Activated CD4-positive, alpha-beta T cell treated with anti-CD3 and anti-CD28 coated beads, Interleukin-2, amount 10 ng/mL, durations not matched to agents 7 days and 5 days (primary cell): ENCODE results near the gene FHOD1. TPM values are rescaled to one million over a fixed set of nuclear protein-coding genes. Genes with fewer than 3 reads are reported as not detected.

Experiments used
- CTCF ChIA-PET: fragments of 350-600 bp; sonication (Branson Sonifier 250); formaldehyde crosslinking; loops from one replicate; lab custom pipeline; 2021; ENCODE audit warnings: antibody characterized with exemption; lab: Charles Lee
- POLR2A ChIA-PET: fragments of 350-600 bp; sonication (Branson Sonifier 250); formaldehyde crosslinking; loops from one replicate; lab custom pipeline; 2021; ENCODE audit warnings: antibody characterized with exemption; lab: Charles Lee
- DNase-seq: peaks from one replicate; pipeline ENCODE4 v3.0.0-alpha.2; 2020
- H3K27ac Mint-ChIP-seq: one replicate; pipeline ENCODE4 v1.8.0; 2021; ENCODE audit warnings: mild to moderate bottlenecking, moderate library complexity, mixed read lengths
- H3K27me3 Mint-ChIP-seq: one replicate; pipeline ENCODE4 v1.8.0; 2021; ENCODE audit warnings: mixed read lengths
- H3K36me3 Mint-ChIP-seq: one replicate; pipeline ENCODE4 v1.8.0; 2021; ENCODE audit warnings: low read depth, mixed read lengths
- H3K4me1 Mint-ChIP-seq: one replicate; pipeline ENCODE4 v1.8.0; 2021; ENCODE audit warnings: mixed read lengths
- H3K4me3 Mint-ChIP-seq: one replicate; pipeline ENCODE4 v1.8.0; 2021; ENCODE audit warnings: mild to moderate bottlenecking, moderate library complexity, mixed read lengths
- H3K9me3 Mint-ChIP-seq: one replicate; pipeline ENCODE4 v1.8.0; 2021; ENCODE audit warnings: mixed read lengths
- total RNA-seq, 2 experiments: library from RNA; stranded (reverse); gene quantifications; one replicate each; pipeline ENCODE4 v1.2.3, GENCODE V29; 2021

The FHOD1 gene
- total RNA-seq, 2 experiments from 2014 or later, result 59.2 to 62.0 TPM

- H3K4me3 Mint-ChIP-seq, result no peak overlapping the region
- no peak overlapping the region for H3K27ac Mint-ChIP-seq
- H3K4me1 Mint-ChIP-seq, result peaks cover 10% of the 10 kb centered on the region
- DNase-seq, result no peak
- no peaks in the 10 kb centered on the region for H3K27me3 Mint-ChIP-seq
- no peaks in the 10 kb centered on the region for H3K9me3 Mint-ChIP-seq
- CTCF ChIA-PET, result interaction anchor here (0.6 to 1.8 kb wide), 6 partner anchors 10 to 265 kb away, joined by 3 to 7 read pairs (median 3); no protein-coding TSS in a partner anchor
- POLR2A ChIA-PET, result no interaction called here
- peaks cover 2% of the 10 kb centered on the region for H3K36me3 Mint-ChIP-seq
Observed at GRCh38 chr16:67282447-67282805, 35.1 kb upstream of the FHOD1 start.

GRCh38 chr16:67281536-67282446 lies 34.5 kb upstream of the FHOD1 start:
- no peak for DNase-seq
- CTCF ChIA-PET, result interaction anchor here (0.6 to 1.8 kb wide), 6 partner anchors 11 to 265 kb away, joined by 3 to 7 read pairs (median 3); no protein-coding TSS in a partner anchor
- POLR2A ChIA-PET, result no interaction called here
- no peaks in the 10 kb centered on the region for H3K9me3 Mint-ChIP-seq
- no peaks in the 10 kb centered on the region for H3K27me3 Mint-ChIP-seq
- H3K4me3 Mint-ChIP-seq, result no peak overlapping the region
- peaks cover 4% of the 10 kb centered on the region for H3K36me3 Mint-ChIP-seq
- H3K4me1 Mint-ChIP-seq, result peaks cover 14% of the 10 kb centered on the region
- H3K27ac Mint-ChIP-seq, result no peak overlapping the region

- POLR2A ChIA-PET, result no interaction called here
Observed at GRCh38 chr16:67280090-67281015, 33.1 kb upstream of the FHOD1 start.

GRCh38 chr16:67279296-67280089 lies 32.2 kb upstream of the FHOD1 start, which contains the start of gene PLEKHG4:
Gene PLEKHG4, plus strand, starts transcription at chr16:67279532. Its CDS starts 513 bp downstream, at chr16:67280045.
- ChIA-PET POLR2A (no interaction called here), CTCF (interaction anchor here (0.6 to 1.7 kb wide), 8 partner anchors 9 to 354 kb away, joined by 3 to 10 read pairs (median 5); partner anchors contain the start of genes KCTD19 and LRRC36)
- Mint-ChIP-seq H3K36me3 (peaks cover 13% of the 10 kb centered on the region), H3K4me1 (peaks cover 17% of the 10 kb centered on the region), H3K27ac (peak within 1 kb of the TSS; percentile 89), H3K4me3 (peak within 1 kb of the TSS; percentile 78), H3K27me3 (no peaks in the 10 kb centered on the region), H3K9me3 (no peaks in the 10 kb centered on the region)
- DNase-seq, result peak; percentile 85

More at GRCh38 chr16:67280090-67281015, 33.1 kb upstream of the FHOD1 start:
- Mint-ChIP-seq H3K36me3 (peaks cover 10% of the 10 kb centered on the region), H3K27me3 (no peaks in the 10 kb centered on the region), H3K9me3 (no peaks in the 10 kb centered on the region), H3K27ac (peak overlapping the region; percentile 51), H3K4me3 (peak overlapping the region; percentile 37), H3K4me1 (peaks cover 15% of the 10 kb centered on the region)
- DNase-seq, result no peak
- CTCF ChIA-PET, result interaction anchor here (0.7 to 1.7 kb wide), 6 partner anchors 45 to 428 kb away, joined by 3 to 9 read pairs (median 3); partner anchors contain the start of genes ATP6V0D1, KCTD19, LRRC36 and ZDHHC1

GRCh38 chr16:67278773-67279295 lies 31.6 kb upstream of the FHOD1 start:
- no peaks in the 10 kb centered on the region for H3K9me3 Mint-ChIP-seq

DNA sequence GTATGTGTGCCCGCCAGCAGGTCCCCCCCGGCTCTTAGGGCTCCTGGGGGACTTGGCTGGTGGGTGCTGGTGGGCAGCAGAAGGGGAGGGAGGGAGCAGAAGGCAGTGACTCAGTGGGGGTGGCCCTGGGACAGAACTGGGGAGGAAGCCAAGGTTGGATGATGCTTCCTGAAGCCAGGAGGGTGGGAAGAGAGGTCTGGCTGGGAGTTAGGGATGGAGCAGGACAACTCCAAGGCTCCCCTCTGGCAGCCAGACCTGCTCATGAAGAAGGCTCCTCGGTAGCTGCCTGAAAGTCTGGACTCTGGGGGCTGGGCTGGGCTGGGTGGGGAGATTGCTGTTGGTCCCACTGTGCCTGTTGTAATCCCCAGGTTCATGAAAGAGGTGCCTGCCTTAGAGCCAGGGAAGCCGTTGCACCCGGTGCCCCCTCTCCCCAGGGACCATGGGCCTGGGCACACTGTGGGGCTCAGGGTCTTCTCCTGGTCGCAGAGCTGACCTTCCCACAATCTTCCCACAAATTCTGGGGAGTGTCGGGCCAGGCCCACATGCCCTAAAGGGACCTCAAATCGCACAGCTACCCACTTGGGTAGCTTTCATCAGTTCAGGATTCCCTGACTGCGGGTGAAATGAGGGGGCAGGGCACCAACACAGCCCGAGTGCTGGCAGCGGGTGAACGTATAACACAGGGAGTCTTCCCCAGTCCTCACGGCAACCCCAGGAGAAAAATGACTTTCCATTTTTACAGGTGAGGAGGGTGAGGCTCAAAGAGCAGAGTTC lies 30.9 kb upstream of the FHOD1 start:
- Mint-ChIP-seq H3K36me3 (peaks cover 15% of the 10 kb centered on the region), H3K27ac (peak overlapping the region; percentile 89), H3K4me3 (peak overlapping the region; percentile 78), H3K9me3 (no peaks in the 10 kb centered on the region), H3K4me1 (peaks cover 17% of the 10 kb centered on the region), H3K27me3 (no peaks in the 10 kb centered on the region)
- CTCF ChIA-PET, result interaction anchor here (0.6 to 2.0 kb wide), 12 partner anchors 10 to 142 kb away, joined by 3 to 10 read pairs (median 3); partner anchors contain the start of gene FHOD1
- no peak for DNase-seq
- POLR2A ChIA-PET, result no interaction called here

More at GRCh38 chr16:67278773-67279295, 31.6 kb upstream of the FHOD1 start:
- ChIA-PET POLR2A (no interaction called here), CTCF (interaction anchor here (0.6 to 2.0 kb wide), 12 partner anchors 9 to 142 kb away, joined by 3 to 10 read pairs (median 3); partner anchors contain the start of gene FHOD1)
- Mint-ChIP-seq H3K27me3 (no peaks in the 10 kb centered on the region), H3K36me3 (peaks cover 13% of the 10 kb centered on the region), H3K27ac (peak overlapping the region; percentile 89), H3K4me1 (peaks cover 17% of the 10 kb centered on the region), H3K4me3 (peak overlapping the region; percentile 78)
- peak; percentile 60 for DNase-seq

GRCh38 chr16:67277294-67277998 lies 30.2 kb upstream of the FHOD1 start:
- peaks cover 17% of the 10 kb centered on the region for H3K4me1 Mint-ChIP-seq
- POLR2A ChIA-PET, result no interaction called here
- H3K36me3 Mint-ChIP-seq, result peaks cover 15% of the 10 kb centered on the region
- CTCF ChIA-PET, result interaction anchor here (0.6 to 2.0 kb wide), 7 partner anchors 10 to 114 kb away, joined by 3 to 8 read pairs (median 4); partner anchors contain the start of gene FHOD1
- peak overlapping the region; percentile 73 for H3K27ac Mint-ChIP-seq
- H3K9me3 Mint-ChIP-seq, result no peaks in the 10 kb centered on the region
- H3K4me3 Mint-ChIP-seq, result peak overlapping the region; percentile 60
- no peaks in the 10 kb centered on the region for H3K27me3 Mint-ChIP-seq
- DNase-seq, result no peak

- ChIA-PET CTCF (interaction anchor here (0.6 kb wide), 1 partner anchor 231 kb away, joined by 3 read pairs; no protein-coding TSS in a partner anchor), POLR2A (no interaction called here)
- no peak for DNase-seq
- H3K27ac Mint-ChIP-seq, result no peak overlapping the region
- H3K4me1 Mint-ChIP-seq, result peaks cover 17% of the 10 kb centered on the region
- H3K4me3 Mint-ChIP-seq, result no peak overlapping the region
- no peaks in the 10 kb centered on the region for H3K27me3 Mint-ChIP-seq
- H3K9me3 Mint-ChIP-seq, result no peaks in the 10 kb centered on the region
- peaks cover 15% of the 10 kb centered on the region for H3K36me3 Mint-ChIP-seq
Observed at GRCh38 chr16:67275321-67275720, 28.0 kb upstream of the FHOD1 start.

GRCh38 chr16:67271446-67271845 lies 24.2 kb upstream of the FHOD1 start:
- H3K27ac Mint-ChIP-seq, result no peak overlapping the region
- peaks cover 9% of the 10 kb centered on the region for H3K36me3 Mint-ChIP-seq
- H3K27me3 Mint-ChIP-seq, result no peaks in the 10 kb centered on the region
- DNase-seq, result no peak
- H3K4me1 Mint-ChIP-seq, result peaks cover 3% of the 10 kb centered on the region
- H3K4me3 Mint-ChIP-seq, result no peak overlapping the region
- ChIA-PET CTCF (interaction anchor here (0.5 to 1.5 kb wide), 3 partner anchors 11 to 42 kb away, joined by 3 to 6 read pairs (median 3); partner anchors contain the start of gene SLC9A5), POLR2A (no interaction called here)
- no peaks in the 10 kb centered on the region for H3K9me3 Mint-ChIP-seq

DNA sequence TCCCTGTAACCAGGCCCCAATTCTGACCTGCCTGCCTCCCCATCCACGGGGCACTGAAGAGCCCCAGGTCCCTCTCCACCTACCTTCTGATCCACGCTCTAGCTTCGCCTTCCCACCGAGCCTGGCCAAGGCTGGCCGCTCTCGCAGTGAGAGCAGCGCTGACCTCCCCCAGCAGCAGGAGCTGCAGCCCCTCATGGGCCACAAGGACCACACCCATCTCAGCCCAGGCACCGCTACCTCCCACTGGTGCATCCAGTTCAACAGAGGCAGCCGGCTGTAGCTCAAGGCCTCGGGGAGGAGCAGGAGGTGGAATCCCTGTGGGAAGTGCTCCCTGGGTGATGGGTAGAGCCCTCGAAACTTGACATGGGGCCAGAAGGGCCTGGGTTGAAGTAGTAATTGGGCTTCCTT lies 23.7 kb upstream of the FHOD1 start:
- ChIA-PET CTCF (interaction anchor here (0.5 to 1.5 kb wide), 4 partner anchors 10 to 243 kb away, joined by 3 to 6 read pairs (median 3); partner anchors contain the start of gene SLC9A5), POLR2A (no interaction called here)
- peaks cover 7% of the 10 kb centered on the region for H3K36me3 Mint-ChIP-seq
- no peaks in the 10 kb centered on the region for H3K9me3 Mint-ChIP-seq
- no peaks in the 10 kb centered on the region for H3K27me3 Mint-ChIP-seq
- H3K4me3 Mint-ChIP-seq, result no peak overlapping the region
- DNase-seq, result no peak
- H3K4me1 Mint-ChIP-seq, result peaks cover 3% of the 10 kb centered on the region
- no peak overlapping the region for H3K27ac Mint-ChIP-seq
